CD4-positive, alpha-beta T cell treated with Interleukin-4 for 4 hours (primary cell): Measurements from ENCODE around the gene METTL14.

Experiments used
- DNase-seq: peaks from one replicate; pipeline ENCODE4 v3.0.0-alpha.2; 2020

The METTL14 gene

DNA sequence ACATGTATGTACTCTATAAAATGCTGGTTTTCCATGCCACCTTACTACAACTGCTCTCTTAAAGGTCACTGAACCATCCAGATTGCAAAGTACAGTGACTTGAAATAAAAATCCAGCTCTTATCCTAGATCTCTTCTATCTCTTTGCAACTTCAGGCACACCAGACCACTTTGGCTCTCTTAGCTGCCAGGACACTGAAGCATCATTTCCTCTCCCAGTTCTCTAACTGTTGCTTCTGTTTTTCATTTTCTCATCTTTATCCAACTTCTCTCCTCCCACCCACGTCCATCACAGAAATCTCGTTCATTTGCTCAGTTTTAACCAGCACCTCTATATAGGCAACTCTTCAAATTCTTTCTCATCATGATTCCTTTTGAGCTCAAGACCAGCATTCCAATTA lies 74.3 kb downstream of the METTL14 start:
- no peak for DNase-seq

DNA sequence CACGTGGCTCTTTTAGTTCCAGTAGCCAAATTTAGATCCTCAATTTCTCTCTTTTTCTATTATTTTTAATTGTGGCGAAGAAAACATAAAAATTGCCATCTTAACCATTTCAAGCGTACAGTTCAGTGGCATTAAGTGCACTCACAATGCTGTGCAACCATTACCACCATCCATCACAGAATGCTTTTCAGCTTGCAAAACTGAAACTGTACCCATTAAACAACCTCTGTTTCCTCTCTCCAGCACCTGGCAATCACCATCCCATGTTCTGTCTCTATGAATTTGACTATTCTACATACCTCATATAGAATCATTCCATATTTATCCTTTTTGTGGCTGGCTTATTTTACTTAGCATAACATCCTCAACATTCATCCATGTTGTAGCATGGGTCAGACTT lies 74.9 kb downstream of the METTL14 start:
- no peak for DNase-seq

DNA sequence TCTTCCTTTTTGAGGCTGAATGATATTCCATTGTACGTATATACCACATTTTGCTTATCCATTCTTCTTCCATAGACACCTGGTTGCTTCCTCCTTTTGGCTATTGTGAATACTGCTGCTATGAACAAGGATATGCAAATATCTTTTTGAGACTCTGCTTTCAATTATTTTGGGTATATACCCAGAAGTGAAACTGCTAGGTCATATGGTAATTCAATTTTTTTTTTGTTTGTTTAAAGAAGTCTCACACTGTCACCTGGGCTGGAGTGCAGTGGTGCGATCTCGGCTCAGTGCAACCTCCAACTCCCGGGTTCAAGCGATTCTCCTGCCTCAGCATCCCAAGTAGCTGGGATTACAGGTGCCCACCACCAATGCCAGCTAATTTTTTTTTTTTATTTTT lies 75.3 kb downstream of the METTL14 start:
- no peak for DNase-seq

DNA sequence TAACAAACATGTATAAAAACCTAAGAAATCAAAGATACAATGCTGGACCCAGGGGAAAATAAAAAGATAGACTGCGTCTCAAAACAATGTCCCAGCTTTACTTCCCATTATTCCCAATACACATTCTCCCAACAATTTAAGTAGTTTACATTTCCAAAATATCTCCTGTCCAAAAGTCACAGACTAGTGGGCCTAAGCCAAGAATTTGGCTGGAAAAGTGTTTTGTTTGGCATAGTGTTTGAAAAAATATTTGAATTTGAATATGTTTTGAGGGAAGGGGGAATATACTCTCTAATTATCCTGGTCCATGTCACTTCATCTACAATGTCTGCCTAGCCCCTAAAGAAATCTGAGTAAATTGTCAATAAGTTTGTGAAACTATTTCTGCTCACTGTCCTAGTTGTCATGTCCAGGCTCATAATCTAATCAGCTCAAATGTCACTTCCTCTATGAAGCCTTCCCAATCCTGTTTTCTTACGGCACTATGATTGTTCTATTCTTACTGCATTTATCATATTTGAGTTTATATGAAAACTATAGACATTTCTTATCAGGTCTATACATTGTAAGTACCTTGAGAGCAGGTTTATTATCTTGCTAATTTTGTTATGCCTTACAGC lies 76.3 kb downstream of the METTL14 start:
- DNase-seq: no peak

DNA sequence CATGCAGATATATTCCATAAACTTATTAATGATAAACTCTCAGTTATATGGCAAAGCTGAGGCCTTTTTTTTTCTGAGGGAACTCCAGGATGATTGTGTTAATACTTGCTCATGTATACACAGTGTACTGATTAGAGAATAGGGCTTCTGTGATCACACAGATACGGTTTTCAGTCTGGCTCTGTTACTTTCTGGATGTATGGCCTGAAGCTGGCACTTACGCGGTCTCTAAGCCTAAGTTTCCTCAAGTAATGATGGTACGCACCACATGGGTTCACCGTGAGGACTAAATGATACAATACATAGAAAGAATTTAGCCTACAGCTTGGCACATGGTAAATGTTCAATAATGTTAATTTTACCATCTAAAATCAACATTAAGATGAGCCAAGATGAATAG lies 77.0 kb downstream of the METTL14 start:
- DNase-seq: no peak

DNA sequence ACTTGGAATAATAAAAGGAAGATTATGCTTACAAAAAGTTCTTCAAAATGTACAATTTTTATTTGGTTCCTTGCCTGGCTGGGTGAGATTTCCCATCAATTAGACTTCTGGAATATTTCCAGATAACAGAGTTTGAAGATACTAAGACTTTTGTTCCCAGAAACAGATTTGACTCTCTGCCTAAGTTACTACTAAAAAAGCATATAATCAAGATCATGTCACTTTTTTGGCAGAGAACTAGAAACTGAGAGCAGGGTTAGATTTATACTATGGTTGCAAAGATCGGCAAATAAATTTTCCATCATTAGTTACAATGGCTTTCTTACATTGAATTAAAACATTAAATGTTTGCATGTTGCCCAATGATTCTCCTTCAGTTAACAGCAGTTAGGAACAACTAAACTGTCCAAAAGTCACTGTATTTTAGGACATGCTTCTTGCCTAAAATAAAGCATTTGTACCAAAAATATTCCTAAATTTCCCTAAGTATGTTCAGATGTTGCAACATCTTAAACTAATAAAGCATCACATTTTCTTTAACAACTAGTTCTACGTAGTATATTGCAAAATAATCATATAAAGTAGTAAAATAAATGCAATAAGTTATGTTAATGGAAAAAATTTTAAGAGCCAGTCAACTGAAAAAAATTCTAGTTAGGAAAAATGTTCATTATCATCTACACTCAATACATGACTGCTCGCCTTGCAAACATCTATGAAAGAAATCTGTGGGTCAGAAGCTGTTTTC lies 77.7 kb downstream of the METTL14 start:
- no peak for DNase-seq
